Body of pancreas (tissue), 4 donors: Measurements from ENCODE around the gene ATP2C1. TPM values are rescaled to one million over a fixed set of nuclear protein-coding genes. Genes with fewer than 3 reads are reported as not detected.

Experiments
- ATAC-seq: fragments of 150-250 bp; one replicate; pipeline ENCODE4 v1.9.1; 2016
- DNase-seq, 4 donors: peaks; one replicate each; pipeline ENCODE4 v3.0.0-alpha.2; 2019
- H3K27ac ChIP-seq, 4 donors: fragments of 200-600 bp; sonication (generic); 1 replicate in 3 of 4; 2 replicates in 1 of 4; pipeline versions ENCODE4 v1.5.1 to v1.6.1; 2016 to 2019; ENCODE audit warnings: mild to moderate bottlenecking in 1 of 4, mixed read lengths in 1 of 4, moderate library complexity in 1 of 4
- H3K27me3 ChIP-seq, 2 donors: fragments of 200-600 bp; sonication (generic); one replicate each; pipeline ENCODE4 v1.6.0; 2016; ENCODE audit warnings: mild to moderate bottlenecking in 1 of 2
- H3K36me3 ChIP-seq, 2 donors: fragments of 200-600 bp; sonication (generic); replicated peaks in 1 of 2; 2 replicates each; pipeline ENCODE4 v1.5.1; 2016; ENCODE audit warnings: low read depth in 2 of 2; ENCODE audit not compliant: insufficient read depth in 1 of 2
- H3K4me1 ChIP-seq: fragments of 200-600 bp; sonication (generic); one replicate; pipeline ENCODE4 v1.6.0; 2016
- H3K4me3 ChIP-seq, 2 donors: fragments of 200-600 bp; sonication (generic); 1 replicate in 1 of 2; 2 replicates in 1 of 2; pipeline ENCODE4 v1.5.1; 2016 to 2019
- H3K9me3 ChIP-seq, 3 donors: fragments of 200-600 bp; sonication (generic); 1 replicate in 2 of 3; 2 replicates in 1 of 3; pipeline ENCODE4 v1.5.1; 2016
- CTCF ChIP-seq, 7 experiments: fragments of 450-650 bp in 4 of 7; fragments of 200-600 bp in 3 of 7; sonication (generic) in 3 of 7; IDR thresholded peaks; one replicate each; pipeline ENCODE4 v1.5.1; 2016 to 2019; ENCODE audit warnings: antibody characterized with exemption in 7 of 7
- POLR2A ChIP-seq, 3 donors: fragments of 450-650 bp; IDR thresholded peaks; one replicate each; pipeline ENCODE4 v1.6.1; 2016; ENCODE audit warnings: antibody characterized with exemption in 3 of 3, mild to moderate bottlenecking in 2 of 3
- WGBS, 2 donors: methylation state at CpG; one replicate each; pipeline ENCODE4 v1.1.5; 2017; 5-methylcytosine and 5-hydroxymethylcytosine counted together
- intact Hi-C: fragments of 100-400 bp; cut with DNase I; formaldehyde crosslinking; loops from one replicate; pipeline ENCODE4 v1.15.1; 2023
- total RNA-seq, 2 donors: library from RNA; depleted of rRNA; stranded (reverse); fragments of >200 nt; gene quantifications; one replicate each; pipeline ENCODE4 v1.1.0, GENCODE V29; 2016

Gene ATP2C1, protein sequence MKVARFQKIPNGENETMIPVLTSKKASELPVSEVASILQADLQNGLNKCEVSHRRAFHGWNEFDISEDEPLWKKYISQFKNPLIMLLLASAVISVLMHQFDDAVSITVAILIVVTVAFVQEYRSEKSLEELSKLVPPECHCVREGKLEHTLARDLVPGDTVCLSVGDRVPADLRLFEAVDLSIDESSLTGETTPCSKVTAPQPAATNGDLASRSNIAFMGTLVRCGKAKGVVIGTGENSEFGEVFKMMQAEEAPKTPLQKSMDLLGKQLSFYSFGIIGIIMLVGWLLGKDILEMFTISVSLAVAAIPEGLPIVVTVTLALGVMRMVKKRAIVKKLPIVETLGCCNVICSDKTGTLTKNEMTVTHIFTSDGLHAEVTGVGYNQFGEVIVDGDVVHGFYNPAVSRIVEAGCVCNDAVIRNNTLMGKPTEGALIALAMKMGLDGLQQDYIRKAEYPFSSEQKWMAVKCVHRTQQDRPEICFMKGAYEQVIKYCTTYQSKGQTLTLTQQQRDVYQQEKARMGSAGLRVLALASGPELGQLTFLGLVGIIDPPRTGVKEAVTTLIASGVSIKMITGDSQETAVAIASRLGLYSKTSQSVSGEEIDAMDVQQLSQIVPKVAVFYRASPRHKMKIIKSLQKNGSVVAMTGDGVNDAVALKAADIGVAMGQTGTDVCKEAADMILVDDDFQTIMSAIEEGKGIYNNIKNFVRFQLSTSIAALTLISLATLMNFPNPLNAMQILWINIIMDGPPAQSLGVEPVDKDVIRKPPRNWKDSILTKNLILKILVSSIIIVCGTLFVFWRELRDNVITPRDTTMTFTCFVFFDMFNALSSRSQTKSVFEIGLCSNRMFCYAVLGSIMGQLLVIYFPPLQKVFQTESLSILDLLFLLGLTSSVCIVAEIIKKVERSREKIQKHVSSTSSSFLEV
- 10 to 100 TPM; 36.3 to 47.5 TPM for total RNA-seq

DNA sequence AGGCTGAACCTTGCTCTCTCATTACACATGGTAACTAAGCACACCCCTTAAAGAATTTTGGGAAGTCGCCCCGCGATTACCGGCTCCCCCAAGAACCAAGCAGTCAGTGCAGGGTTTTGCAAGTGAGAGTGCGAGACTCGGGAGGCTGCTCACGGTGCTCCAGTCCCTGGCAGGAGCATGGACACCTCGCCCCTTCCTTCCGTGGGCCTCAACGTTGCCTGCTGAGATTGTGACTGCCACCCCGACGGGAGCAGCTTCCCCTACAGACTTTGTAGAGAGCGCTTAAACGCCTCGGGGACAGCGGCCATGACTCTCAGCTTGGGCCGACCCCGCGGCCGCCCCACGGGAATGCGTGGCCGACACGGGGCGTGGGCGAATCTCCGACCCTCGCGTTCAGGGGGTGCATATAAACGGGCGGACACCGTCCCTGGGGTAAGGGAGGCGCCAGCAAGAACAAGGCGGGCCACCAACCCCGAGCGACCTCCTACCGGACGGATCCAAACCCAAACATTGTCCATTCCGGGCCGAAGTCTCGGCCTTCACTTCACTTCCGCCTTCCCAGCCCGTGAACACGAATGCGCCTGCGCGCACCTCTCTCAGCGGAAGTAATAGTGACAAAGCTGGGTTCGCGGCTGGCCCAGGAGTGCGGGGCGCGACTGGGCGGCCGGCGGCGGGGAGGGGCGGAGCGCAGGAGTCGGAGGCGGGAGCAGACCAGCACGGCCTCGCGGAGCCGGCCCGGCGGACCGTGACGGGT, at the start of gene ATP2C1:
Gene ATP2C1, plus strand, starts transcription at position 709 of the 754 bp plus-strand sequence. CDS start 686 bp downstream, outside the sequence.
- WGBS, 2 donors: 0 to 1% methylated on average over 39 to 69 of the region's 69 CpGs
- TF ChIP-seq POLR2A (IDR thresholded peaks at IDR 0.05) (peak; percentile 92 to 97 (median 97)), CTCF (IDR thresholded peaks at IDR 0.05) (peak in 1 of 7 experiments; percentile 26)

DNA sequence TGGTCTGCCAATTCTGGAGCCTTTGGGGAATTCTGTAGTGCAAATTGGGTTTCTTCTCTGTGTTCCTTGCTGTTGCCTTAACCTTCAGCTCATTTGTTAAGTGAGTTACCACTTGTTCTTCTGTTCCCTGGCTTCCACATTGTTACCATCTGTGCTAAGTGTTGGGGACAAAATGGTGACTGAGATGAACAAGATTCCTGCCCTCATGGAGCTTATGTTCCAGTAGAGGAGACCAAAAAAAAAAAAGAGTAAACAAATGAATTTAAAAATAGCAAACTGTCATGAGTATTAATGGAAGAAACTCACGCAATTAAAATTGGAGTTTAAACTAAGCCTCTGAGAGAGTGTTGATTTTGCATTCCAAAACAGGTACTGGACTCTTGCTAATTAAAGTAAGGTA, 49.4 kb upstream of the ATP2C1 start:
- Histone ChIP-seq H3K27me3 (no peaks in the 10 kb centered on the region), H3K9me3 (no peaks in the 10 kb centered on the region), H3K4me1 (peaks cover 9% of the 10 kb centered on the region), H3K4me3 (no peak overlapping the region), H3K27ac (no peak overlapping the region), H3K36me3 (no peaks in the 10 kb centered on the region)
- intact Hi-C loops: no loop called here
- ATAC-seq: no peak
- TF ChIP-seq CTCF (IDR thresholded peaks at IDR 0.05) (no peak), POLR2A (IDR thresholded peaks at IDR 0.05) (no peak)
- 74 to 92% methylated on average over 1 of the region's 1 CpG for WGBS, 2 donors
- DNase-seq: no peak

More for the DNA sequence above, at the start of gene ATP2C1:
- ATAC-seq (peak; percentile 95), DNase-seq (peak; percentile 95 to 98 (median 97))
- H3K36me3 ChIP-seq: no peaks in the 10 kb centered on the region
- no peaks in the 10 kb centered on the region for H3K27me3 ChIP-seq
- H3K9me3 ChIP-seq: no peaks in the 10 kb centered on the region
- H3K27ac ChIP-seq: peak within 1 kb of the TSS; percentile 90 to 99 (median 96)
- intact Hi-C loops: loop anchor here (5.0 kb wide), 1 partner anchor 136 kb away; no protein-coding TSS in a partner anchor
- H3K4me3 ChIP-seq: peak within 1 kb of the TSS; percentile 84 to 90
- H3K4me1 ChIP-seq: peaks cover 4% of the 10 kb centered on the region

DNA sequence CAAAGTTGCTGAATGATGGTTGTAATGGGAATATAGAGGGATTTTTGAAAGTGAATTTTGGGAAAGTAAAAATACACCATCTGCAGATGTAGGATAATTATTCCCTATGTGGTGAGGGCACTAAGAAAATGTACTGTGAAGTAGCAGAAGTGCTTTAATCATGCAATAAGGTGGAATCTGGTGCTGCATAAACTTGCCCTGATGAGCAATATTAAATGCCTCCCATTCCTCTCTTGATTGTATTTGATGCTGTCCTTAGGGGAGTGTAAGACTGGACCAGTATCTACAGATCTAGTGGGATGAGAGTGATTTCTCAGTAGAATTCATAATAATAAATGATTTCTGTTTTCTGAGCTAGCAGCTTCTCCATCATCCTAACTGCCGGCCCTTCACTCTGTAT, 47.7 kb upstream of the ATP2C1 start:
- Histone ChIP-seq H3K36me3 (no peaks in the 10 kb centered on the region), H3K27me3 (no peaks in the 10 kb centered on the region), H3K27ac (no peak overlapping the region), H3K9me3 (no peaks in the 10 kb centered on the region), H3K4me1 (peaks cover 20% of the 10 kb centered on the region), H3K4me3 (no peak overlapping the region)
- 68 to 92% methylated on average over 1 of the region's 1 CpG for WGBS, 2 donors
- ATAC-seq: no peak
- intact Hi-C loops: no loop called here
- TF ChIP-seq CTCF (IDR thresholded peaks at IDR 0.05) (no peak), POLR2A (IDR thresholded peaks at IDR 0.05) (no peak)
- DNase-seq: no peak

GRCh38 chr3:130849091-130849552, 44.8 kb upstream of the ATP2C1 start:
- intact Hi-C loops: no loop called here

More at GRCh38 chr3:130849091-130849552, 44.8 kb upstream of the ATP2C1 start:
- ATAC-seq (peak; percentile 76), DNase-seq (peak; percentile 81 to 94 (median 90))
- Histone ChIP-seq H3K9me3 (no peaks in the 10 kb centered on the region), H3K36me3 (no peaks in the 10 kb centered on the region), H3K4me3 (no peak overlapping the region), H3K4me1 (peaks cover 20% of the 10 kb centered on the region), H3K27ac (peak overlapping the region in 3 of 4 donors; percentile 15 to 67 (median 48)), H3K27me3 (no peaks in the 10 kb centered on the region)
- TF ChIP-seq CTCF (IDR thresholded peaks at IDR 0.05) (no peak), POLR2A (IDR thresholded peaks at IDR 0.05) (no peak)
- 0 to 15% methylated on average over 1 of the region's 1 CpG for WGBS, 2 donors
